Epidermal melanocyte (primary cell): ENCODE results near the gene KMT2E.

Experiments
- DNase-seq: peaks from one replicate; pipeline ENCODE4 v3.0.0; 2011; ENCODE audit warnings: low spot score; ENCODE audit not compliant: insufficient read length

Gene KMT2E

DNA sequence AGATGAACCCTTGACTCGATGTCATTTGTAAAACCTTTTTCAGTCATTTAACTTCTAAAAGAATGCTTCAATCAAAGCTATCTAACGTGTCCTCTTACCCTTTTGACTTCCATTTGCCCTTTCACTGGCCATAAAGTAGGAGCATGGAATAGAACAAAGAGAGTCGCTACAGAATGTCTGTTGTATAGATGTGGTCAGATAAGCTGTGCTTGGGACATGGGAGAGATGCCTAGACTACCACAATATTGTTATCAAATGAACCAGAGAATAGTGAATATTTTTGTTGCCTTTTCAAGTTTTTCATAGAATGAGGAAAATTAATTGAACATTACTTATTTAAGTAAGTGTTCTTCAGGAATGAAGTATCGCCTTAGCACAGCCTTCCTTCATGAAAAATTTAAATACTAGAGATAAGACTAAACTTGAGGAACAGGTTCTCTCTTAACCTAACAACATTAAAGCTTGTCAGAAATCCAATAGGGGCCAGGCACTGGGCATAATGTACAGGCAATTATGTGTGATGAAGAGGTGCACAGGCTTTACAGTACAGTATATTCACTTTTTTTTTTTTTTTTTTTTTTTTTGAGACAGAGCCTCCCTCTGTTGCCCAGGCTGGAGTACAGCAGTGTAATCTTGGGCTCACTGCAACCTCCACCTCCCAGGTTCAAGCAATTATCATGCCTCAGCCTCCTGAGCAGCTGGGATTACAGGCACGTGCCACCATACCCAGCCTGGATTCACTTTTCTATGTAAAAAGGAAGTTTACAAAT, 7.5 kb upstream of the KMT2E start:
- DNase-seq: no peak

DNA sequence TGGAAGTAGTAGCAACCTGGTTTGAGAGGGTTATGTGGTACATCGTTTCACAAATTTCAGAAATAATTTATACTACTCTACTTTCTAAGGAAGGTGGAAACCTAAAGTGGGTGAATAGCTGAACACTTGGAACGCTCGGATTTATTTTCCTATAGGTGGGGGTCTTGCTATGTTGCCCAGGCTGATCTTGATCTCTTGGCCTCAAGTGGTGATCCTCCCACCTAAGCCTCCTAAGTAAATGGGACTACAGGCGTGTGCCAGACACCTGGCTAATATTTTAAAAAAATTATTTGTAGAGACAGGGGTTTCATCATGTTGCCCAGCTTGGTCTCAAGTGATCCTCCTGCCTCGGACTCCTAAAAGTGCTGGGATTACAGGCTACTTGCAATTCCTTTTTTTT, 6.7 kb upstream of the KMT2E start:
- no peak for DNase-seq

DNA sequence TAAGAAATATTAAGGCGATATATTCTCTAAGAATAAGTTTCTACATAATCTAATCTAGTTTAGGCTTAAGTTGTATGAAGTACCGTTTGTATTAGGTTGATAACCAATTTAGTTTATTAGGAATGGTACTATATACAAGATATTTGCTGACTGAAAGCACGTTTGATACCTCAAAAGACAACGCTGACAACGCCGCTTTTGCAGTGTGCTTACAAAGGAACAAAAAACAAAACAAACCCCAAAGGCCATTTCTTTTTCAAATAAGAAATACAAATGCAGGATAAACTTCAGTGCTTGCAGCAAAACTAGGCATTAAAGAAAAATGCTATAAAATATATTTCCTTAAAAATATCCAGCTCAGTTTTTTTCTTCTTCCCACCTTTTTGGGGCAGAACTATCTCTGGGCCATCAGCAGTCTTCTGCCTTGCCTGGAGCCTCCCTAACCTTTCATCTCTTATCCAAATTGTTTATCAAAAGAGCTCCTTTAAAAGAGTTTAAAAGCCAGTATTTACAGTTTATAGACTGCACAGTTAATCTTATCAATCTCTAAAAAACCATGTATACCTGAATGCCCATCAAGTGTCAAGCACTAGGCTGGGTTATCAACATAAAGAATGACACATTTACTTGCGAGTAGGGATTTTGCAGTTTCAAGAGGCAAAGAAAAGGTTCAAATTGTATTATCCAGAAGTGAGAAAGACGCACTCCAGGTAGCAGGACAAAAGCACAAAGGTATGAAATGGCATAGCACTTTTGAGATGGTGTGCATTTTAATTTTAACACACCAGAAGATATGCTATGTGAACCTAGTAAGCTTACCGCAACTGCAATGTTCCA, 4.1 kb upstream of the KMT2E start:
- DNase-seq: no peak

DNA sequence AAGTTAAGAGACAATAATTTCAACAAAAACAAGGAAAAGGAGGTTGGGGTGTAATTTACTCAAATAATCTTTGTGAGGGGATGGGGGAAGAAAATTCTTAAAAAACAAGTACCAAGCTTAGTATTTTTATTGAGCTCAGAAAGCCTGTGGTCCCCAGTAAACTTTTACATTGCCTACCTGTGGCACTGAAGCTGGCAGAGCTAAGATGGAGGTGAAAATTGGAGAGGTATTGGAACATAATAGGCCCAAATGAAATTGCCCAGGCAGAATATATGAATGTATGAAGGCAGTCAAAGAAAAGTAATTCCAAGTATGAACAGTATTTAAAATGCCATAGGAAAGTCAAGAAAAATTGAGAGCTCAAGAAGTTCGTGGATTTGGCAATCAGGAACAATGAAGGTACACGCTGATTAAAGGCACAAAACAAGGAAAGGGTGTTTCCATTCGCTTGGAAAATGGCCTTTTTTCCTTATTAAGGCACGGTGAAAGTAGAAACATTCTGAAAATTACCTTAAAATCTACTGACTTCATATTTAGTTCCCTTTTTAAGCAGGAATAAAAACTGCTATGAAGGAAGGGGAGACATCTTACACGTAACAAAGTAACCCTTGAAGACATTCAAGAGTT, 3.4 kb upstream of the KMT2E start:
- no peak for DNase-seq

DNA sequence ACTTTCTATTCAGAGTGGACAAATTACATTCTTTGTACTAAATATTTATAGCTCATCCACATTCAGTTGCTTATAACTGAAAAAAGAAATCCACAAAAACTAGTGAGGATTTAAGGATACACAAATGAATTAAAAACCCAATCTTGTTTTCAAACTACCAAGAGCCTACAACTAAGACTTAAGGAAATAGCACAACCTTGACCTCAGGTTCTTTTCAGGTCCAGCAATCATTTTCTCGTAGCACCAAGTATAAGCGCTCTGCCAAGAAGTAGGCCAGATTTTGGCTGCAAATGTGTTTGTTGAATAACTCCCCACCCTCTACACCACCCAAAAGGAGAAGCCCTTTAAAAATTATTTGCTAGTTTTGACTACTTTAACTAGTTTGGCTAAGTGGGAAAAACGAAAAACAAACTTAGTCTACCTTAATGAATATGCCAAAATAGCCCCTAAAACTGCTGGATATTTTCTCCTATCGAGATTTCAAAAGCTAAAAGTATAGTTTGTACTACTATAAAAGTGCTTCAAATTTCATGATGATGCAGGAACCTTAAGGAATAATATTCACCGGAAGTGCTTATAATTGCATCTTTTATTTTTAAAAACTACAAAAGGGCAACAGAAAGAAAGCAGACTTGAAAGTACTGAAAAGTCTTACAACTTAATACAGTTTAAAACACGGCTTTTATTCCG, 2.7 kb upstream of the KMT2E start:
- DNase-seq: no peak

DNA sequence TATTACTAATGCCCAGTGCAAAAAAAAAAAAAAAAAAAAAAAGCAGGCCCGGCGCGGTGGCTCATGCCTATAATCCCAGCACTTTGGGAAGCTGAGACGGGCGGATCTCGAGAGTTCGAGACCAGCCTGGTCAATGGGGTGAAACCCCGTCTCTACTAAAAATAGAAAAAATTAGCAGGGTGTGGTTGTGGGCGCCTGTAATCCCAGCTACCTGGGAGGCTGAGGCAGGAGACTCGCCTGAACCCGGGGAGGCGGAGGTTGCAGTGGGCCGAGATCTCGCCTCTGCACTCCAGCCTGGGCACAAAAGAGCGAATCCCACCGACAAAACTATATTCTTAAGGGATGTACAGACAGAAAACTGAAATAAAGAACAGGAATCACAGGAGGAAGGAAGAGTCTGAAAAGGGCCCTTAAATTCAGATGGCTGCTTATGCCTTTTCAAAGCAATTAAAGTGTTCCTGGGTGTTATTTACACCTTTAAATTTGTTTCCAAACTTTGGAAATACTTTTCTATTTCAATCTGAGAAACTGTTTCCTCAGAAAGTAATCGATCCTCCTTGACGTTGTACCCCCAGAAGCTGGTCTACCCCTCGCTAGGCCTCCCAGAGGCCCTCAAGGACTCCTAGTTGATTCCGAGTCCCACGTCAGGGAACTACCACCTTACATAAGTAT, 2.0 kb upstream of the KMT2E start:
- DNase-seq: no peak

DNA sequence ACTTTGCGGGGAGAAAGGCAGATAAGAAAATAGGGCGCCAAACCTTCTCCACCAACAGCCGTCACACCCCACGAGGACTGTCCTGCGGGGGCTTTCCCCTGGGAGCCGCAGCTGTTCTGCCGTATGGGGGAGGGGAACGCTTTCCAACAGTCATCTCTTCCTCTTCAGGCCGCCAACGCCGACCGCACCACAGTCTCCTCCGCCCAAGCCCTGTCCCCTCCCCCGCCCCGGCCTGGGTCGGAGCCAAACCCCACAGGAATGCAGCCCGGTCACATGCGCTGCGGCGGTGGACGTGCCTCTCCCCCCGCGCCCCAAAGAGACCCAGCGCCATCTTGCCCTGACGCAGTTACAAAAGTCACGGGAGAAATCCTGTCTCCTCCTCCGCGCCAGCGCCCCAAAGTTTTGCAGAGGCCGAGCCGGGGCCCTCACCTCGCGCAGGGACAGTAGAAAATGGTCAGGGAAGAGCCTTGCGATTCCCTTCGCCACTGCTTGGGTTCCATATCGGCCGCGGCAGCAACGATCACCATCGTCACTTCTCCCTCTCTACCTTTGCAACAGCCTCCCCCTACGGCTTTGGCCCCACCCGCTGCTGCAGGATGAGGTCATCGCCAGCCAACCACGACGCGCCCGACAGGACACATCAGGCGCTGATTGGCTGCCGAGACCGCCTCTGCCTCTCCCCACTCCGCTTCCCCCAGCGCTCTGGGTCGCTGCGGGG, 1.3 kb upstream of the KMT2E start:
- DNase-seq: peak; percentile 96

DNA sequence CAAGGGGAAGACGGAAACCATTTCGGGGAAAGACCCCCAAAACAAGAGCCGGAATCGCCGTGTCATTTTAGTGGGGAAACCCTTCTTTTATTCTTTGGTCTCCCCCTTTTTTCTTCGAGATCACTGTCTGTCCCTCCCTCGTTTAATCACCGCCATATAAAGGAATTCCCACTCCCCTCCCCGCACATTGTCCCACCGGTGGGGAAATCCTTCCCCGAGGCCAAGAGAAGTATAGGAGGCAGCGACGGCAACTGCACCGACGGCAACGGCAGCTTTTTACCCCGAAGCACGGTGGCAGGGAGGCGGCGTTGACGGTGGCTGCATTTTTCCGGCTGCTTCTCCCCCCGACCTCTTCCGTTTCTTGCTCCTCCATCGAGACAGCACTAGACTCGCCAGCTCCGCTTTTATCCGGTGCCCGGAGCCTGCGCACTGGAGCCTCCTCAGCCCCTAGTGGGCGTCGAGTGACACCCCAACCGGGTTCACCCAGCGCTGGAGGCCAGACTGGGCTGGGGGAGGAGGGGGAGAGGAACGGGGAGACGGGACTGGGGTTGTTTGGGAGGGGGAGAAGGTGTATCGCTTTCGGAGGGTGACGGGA, 687 bp upstream of the KMT2E start:
- DNase-seq: peak; percentile 88

DNA sequence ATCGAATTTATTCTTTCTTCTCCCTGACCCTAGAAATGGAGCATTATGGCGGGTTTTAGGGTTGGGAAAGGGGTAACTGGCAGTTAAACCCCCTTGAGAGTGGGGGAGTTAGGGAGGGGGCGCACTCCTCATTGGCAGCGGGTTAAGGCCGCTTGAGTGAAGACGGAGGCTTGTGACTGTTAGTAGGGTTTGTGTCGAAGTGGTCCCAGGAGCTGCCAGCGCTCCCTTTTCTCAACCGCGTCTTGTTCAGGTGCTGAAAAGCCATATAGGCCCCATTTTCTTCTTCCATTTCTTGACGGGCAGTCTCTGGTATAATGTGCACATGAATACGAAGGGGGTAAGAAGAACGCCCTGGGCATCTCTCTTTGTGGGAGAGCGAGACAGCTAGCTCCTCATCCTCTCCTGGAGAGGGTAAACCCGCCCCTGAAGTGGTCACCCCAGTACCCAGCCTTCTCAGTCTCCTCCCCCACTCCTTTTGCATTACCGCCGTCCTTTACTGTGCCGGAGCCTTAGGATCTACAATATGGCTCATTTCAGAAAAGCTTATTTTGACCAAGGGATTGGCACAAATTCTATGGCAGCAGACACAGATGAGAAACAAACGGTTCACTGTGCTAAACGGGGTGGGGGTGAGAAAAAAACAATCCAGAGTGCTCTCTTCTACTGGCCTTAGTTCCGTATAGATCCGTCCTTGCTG, 836 bp downstream of the KMT2E start:
- no peak for DNase-seq

DNA sequence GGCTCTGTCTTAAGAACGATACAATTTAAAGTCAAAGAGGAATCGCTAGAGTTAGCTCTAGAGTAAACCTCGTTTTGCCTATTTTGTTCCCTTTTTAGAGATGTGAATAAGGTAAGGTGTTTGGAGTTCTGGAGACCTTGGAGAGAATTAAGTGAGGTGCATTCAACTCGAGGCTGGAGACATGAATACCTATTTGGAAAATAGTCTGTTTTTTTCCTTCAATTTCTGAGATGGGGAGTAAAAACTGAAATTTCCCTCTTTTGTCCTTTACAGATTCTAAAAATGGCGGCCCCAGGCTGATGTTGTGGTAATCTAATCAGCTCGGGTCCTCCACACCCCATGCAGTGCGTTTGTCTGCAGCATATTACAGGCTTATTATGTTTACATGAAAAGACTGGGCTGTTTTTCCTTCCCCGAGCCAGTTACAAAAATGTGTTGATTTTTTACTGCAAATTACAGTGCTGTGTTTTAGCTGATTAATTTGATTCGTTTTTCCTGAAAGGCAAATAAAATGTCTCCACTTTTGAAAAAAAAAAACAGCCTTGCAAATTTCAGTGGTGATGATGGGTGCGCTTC, 1.5 kb downstream of the KMT2E start:
- no peak for DNase-seq

DNA sequence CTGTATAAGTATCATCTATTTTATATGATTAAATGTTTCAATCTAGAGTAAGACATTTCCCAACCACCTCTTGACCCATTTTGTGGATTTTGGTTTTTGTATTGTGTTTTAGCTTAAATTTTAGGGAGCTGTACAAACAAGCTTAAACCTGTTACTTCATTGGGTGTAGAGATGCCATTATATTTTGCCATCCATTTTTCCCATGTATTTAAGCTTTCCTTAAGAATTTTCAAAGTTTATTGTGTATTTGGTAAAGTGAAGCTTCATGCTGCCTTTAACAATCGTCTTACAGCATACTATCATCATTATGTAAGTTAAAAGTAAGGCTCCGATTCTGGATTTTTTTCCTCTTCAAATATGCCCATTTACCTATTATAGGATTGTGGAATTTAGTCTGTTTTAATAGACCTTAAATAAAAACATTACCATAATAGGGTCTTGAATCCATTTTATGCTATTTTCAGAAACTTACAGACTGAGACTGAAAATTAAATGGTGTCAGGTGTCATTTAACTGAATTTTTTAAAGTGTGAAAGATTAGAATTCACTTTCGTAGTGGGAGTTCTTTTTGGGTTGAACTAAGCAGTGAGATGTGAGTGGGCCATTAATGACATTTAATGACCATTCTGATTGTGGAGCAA, 2.2 kb downstream of the KMT2E start:
- DNase-seq: no peak

DNA sequence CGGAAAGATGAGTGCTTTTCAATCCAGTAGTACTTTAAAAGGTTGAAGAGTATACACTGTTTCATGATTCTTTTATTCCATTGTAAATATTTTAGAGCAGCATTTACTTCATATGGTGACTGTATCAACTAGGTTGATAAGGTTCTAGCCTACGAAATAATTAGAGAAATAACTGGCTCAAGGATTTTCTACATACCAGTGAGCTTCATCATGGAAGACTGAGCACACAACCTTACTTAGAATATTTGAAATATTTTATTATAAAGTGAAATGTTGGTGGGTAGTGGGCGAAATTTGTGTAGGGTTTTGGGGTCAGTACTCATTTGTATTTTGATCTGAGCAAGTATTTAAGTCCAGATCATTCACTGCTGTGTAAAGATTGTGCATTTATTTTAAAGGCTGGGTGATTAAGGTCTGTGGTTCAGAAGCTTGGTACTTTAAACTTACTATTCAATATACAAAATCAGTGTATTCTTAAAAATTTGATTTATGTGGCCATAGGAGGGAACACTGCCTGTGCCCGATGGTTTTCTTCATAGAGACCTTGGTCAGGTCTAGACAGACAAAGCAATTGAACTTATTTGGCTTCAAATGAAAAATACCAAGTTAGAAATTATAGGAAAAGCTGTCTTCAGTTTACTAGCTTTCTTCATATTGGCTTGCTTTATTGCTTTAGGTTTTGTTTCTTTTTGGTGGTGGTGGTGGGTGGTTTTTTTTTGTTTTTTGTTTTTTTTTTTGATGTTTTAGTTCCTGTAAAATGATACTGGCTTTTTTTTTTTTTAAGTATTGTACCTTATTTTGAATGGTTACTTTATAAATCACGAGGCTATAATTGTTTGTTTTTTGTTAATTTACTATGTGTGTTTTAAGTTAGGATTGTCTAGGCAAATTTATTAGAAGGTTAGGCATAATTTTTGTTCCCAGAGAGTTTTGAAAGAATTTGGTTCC, 3.0 kb downstream of the KMT2E start:
- no peak for DNase-seq

DNA sequence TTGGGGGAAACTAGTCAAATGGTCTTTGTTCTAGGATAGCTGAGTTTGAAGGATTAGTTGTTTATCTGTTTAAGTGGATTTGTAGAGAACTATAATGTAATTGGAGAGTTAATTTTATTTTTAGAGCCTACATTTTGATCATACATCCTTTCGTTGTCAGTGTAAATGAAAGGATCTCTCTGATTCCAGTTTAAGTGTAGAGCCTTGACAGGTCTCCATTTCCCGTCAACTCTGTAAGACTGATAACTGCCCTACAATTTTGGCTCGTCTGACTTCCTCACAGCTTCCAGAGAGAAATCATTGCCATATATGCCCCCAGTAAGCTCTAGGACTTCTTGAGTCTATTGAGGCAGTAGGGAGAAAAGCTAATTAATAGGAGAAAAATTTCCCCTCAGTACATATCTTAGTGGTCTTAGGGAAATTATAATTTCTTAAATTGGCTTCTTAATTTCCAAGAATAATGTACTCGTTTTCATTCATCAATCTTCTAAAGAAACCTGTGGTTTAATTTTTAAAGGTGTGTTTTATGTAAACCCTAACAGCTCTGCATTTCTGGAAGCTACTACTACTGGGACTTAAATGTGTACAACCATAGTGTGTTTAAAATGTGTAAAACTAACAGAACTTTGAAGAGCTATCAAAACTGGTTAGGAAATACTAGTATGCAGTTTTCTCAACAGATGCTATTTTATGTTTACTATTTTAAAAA, 3.8 kb downstream of the KMT2E start:
- DNase-seq: no peak

DNA sequence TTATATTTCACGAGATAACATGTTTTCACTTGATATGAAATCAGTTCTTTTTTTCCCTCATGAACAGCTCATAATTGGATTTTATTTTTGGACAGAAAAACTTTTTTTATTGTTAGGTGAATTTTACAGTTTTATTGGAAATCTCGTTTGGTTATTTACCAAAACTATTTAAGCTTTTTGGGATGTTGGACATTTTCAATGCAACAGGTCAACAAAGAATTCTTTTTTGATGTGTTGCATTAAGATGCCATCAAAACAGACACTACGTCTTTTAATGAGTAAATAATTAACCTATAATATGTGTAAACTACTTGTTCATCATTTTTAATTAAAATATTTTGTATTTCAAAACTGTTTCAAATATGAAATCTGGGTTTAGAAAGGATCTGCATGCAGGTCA, 5.3 kb downstream of the KMT2E start:
- DNase-seq: no peak

DNA sequence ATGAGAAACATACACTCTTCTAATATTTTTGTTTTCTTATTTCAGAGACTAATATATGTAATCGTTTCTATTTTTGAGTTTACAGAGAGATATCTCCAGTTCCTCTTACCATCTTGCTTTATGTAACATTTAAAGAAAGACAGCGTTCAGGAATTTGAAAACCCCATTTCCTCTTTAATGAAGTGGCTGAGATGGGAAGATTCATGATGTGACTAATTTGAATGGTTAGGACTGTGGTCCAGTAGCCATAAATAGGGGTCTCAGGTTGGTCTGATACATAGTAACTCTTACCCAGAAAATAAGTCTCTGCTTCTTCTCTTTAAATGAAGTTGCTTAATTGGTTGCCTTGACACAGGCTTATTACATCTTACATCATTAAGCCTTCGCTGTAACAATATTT, 6.9 kb downstream of the KMT2E start:
- DNase-seq: no peak

DNA sequence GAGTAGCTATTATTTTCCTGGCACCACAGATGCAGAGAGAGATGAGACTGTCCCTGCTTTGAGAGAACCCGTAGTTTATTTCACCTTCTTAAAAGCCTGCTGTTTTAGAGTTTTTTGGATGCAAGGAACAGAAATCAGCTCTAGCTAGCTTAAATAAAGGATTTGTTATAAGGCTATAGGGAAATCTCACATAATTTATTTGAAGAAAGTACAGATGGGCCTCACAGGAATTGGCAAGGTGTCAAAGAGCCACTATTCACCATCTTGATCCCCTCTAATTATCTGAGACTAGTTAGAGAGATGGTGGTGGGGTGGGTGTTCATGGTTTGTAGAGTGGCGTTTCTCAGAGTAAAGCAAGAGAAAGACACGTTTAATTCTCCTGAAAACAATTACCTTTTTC, 7.3 kb downstream of the KMT2E start:
- DNase-seq: no peak

DNA sequence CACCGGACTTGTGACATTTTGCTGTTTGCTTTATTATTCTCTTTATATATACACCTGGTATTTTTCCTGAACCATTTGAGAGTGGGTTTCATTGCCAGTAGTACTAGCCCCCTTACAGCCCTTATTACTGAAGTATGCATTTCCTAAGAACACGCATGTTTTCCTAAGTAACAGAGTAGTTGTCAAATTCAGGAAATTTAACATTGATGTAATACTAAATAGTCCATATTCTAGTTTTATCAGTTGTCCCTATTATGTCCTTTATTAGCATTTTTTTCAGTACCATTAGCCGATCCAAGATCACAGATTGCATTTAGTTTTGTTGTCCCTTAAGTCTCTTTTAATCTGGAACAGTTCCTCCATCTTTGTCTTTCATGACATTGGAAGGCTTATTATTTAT, 8.0 kb downstream of the KMT2E start:
- no peak for DNase-seq
